ENCODE results near the gene LRP2.
A peak's percentile ranks its signal among the peaks of the same experiment; 100 is the strongest.

The LRP2 gene

GRCh38 chr2:169222665-169223064 is 139.7 kb downstream of the LRP2 start:
- no peak for TF ChIP-seq CTCF (IDR thresholded peaks at IDR 0.05; ENCODE audit: low read depth, low read length, missing control alignments)
- Histone ChIP-seq H3K27ac (no peak overlapping the region), H3K36me3 (replicated peaks) (no peaks in the 10 kb centered on the region), H3K4me3 (ENCODE audit: low read depth, low read length) (no peak overlapping the region), H3K27me3 (replicated peaks) (no peaks in the 10 kb centered on the region)
- DNase-seq, result no peak
- in situ Hi-C loops (cut with HindIII; ENCODE audit: low pct_ligation_motif_present, low sequenced_read_pairs), result no loop called here

GRCh38 chr2:169221745-169222369 is 140.5 kb downstream of the LRP2 start:
- H3K27me3 ChIP-seq (replicated peaks), result no peaks in the 10 kb centered on the region
- no peak overlapping the region for H3K4me3 ChIP-seq (ENCODE audit: low read depth, low read length)
- in situ Hi-C loops (cut with HindIII; ENCODE audit: low pct_ligation_motif_present, low sequenced_read_pairs), result no loop called here
- H3K27ac ChIP-seq, result no peak overlapping the region
- H3K36me3 ChIP-seq (replicated peaks), result no peaks in the 10 kb centered on the region
- no peak for DNase-seq
- peak; percentile 39 for TF ChIP-seq CTCF (IDR thresholded peaks at IDR 0.05; ENCODE audit: low read depth, low read length, missing control alignments)

- no peak overlapping the region for H3K27ac ChIP-seq
- no peak overlapping the region for H3K4me3 ChIP-seq (ENCODE audit: low read depth, low read length)
- DNase-seq, result no peak
- TF ChIP-seq CTCF (IDR thresholded peaks at IDR 0.05; ENCODE audit: low read depth, low read length, missing control alignments), result no peak
- in situ Hi-C loops (cut with HindIII; ENCODE audit: low pct_ligation_motif_present, low sequenced_read_pairs), result no loop called here
- no peaks in the 10 kb centered on the region for H3K27me3 ChIP-seq (replicated peaks)
- H3K36me3 ChIP-seq (replicated peaks), result no peaks in the 10 kb centered on the region
Measured at GRCh38 chr2:169210917-169211316, 151.4 kb downstream of the LRP2 start.

GRCh38 chr2:169208026-169208425 is 154.3 kb downstream of the LRP2 start:
- in situ Hi-C loops (cut with HindIII; ENCODE audit: low pct_ligation_motif_present, low sequenced_read_pairs), result no loop called here

GRCh38 chr2:169205176-169205575 is 157.2 kb downstream of the LRP2 start:
- H3K27ac ChIP-seq, result no peak overlapping the region
- in situ Hi-C loops (cut with HindIII; ENCODE audit: low pct_ligation_motif_present, low sequenced_read_pairs), result no loop called here
- H3K27me3 ChIP-seq (replicated peaks), result no peaks in the 10 kb centered on the region
- H3K36me3 ChIP-seq (replicated peaks), result no peaks in the 10 kb centered on the region
- no peak for TF ChIP-seq CTCF (IDR thresholded peaks at IDR 0.05; ENCODE audit: low read depth, low read length, missing control alignments)
- H3K4me3 ChIP-seq (ENCODE audit: low read depth, low read length), result no peak overlapping the region
- no peak for DNase-seq

More at GRCh38 chr2:169208026-169208425, 154.3 kb downstream of the LRP2 start:
- DNase-seq, result no peak
- Histone ChIP-seq H3K27ac (no peak overlapping the region), H3K4me3 (ENCODE audit: low read depth, low read length) (no peak overlapping the region), H3K27me3 (replicated peaks) (no peaks in the 10 kb centered on the region), H3K36me3 (replicated peaks) (no peaks in the 10 kb centered on the region)
- TF ChIP-seq CTCF (IDR thresholded peaks at IDR 0.05; ENCODE audit: low read depth, low read length, missing control alignments), result no peak

- Histone ChIP-seq H3K4me3 (ENCODE audit: low read depth, low read length) (no peak overlapping the region), H3K36me3 (replicated peaks) (no peaks in the 10 kb centered on the region), H3K27me3 (replicated peaks) (no peaks in the 10 kb centered on the region), H3K27ac (no peak overlapping the region)
- in situ Hi-C loops (cut with HindIII; ENCODE audit: low pct_ligation_motif_present, low sequenced_read_pairs), result no loop called here
- no peak for DNase-seq
- no peak for TF ChIP-seq CTCF (IDR thresholded peaks at IDR 0.05; ENCODE audit: low read depth, low read length, missing control alignments)
Measured at GRCh38 chr2:169203952-169204351, 158.4 kb downstream of the LRP2 start.
